HCT116 (cell line): Measurements from ENCODE around the gene MMP21.

ENCODE experiments used
- POLR2A ChIP-seq: IDR thresholded peaks from 2 replicates; pipeline ENCODE4 v1.7.0; 2011; ENCODE audit warnings: borderline replicate concordance; ENCODE audit not compliant: insufficient read depth, insufficient read length; ENCODE audit errors: extremely low read depth
- TF ChIP-seq, protein P1 (sequence below), 3 experiments: fragments of 200-600 bp in 1 of 3; sonication (generic) in 1 of 3; IDR thresholded peaks in 2 of 3; conservative IDR thresholded peaks in 1 of 3; 2 replicates each; pipeline ENCODE4 v1.5.1; 2012 to 2017; ENCODE audit warnings: low read depth in 2 of 3, low read length in 2 of 3, antibody characterized with exemption in 1 of 3, borderline replicate concordance in 1 of 3, control low read depth in 1 of 3, mild to moderate bottlenecking in 1 of 3, mixed read lengths in 1 of 3, mixed run types in 1 of 3, moderate library complexity in 1 of 3; ENCODE audit not compliant: insufficient read depth in 1 of 3

- no peak for TF ChIP-seq POLR2A
- TF ChIP-seq, protein P1, sequence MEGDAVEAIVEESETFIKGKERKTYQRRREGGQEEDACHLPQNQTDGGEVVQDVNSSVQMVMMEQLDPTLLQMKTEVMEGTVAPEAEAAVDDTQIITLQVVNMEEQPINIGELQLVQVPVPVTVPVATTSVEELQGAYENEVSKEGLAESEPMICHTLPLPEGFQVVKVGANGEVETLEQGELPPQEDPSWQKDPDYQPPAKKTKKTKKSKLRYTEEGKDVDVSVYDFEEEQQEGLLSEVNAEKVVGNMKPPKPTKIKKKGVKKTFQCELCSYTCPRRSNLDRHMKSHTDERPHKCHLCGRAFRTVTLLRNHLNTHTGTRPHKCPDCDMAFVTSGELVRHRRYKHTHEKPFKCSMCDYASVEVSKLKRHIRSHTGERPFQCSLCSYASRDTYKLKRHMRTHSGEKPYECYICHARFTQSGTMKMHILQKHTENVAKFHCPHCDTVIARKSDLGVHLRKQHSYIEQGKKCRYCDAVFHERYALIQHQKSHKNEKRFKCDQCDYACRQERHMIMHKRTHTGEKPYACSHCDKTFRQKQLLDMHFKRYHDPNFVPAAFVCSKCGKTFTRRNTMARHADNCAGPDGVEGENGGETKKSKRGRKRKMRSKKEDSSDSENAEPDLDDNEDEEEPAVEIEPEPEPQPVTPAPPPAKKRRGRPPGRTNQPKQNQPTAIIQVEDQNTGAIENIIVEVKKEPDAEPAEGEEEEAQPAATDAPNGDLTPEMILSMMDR (IDR thresholded peaks at IDR 0.05 in 2 of 3, conservative IDR thresholded peaks at IDR 0.05 in 1 of 3; ENCODE audit: borderline replicate concordance in 1 of 3, insufficient read depth in 1 of 3, low read depth in 2 of 3, low read length in 2 of 3), result no peak
Observed at GRCh38 chr10:125781374-125781773, 5.8 kb upstream of the MMP21 start.
